HG03095 (cell line): ENCODE measurements around the gene RIMBP2.

Experiments used
- ATAC-seq: cut with Tn5 transposase; IDR thresholded peaks from one replicate; pipeline ENCODE4 v1.9.1; 2021; ENCODE audit warnings: moderate library complexity; ENCODE audit not compliant: unreplicated experiment

RIMBP2 gene

GRCh38 chr12:130448044-130448821 is 267.9 kb downstream of the RIMBP2 start:
- ATAC-seq, result no peak

- ATAC-seq, result no peak
These were observed 268.5 kb downstream of the RIMBP2 start for GRCh38 chr12:130447655-130447965.

- no peak for ATAC-seq
These were observed 269.0 kb downstream of the RIMBP2 start for GRCh38 chr12:130446846-130447654.

GRCh38 chr12:130444986-130445385 is 271.1 kb downstream of the RIMBP2 start:
- no peak for ATAC-seq

GRCh38 chr12:130444061-130444460 is 272.0 kb downstream of the RIMBP2 start:
- no peak for ATAC-seq

GRCh38 chr12:130441771-130442760 is 274.0 kb downstream of the RIMBP2 start:
- no peak for ATAC-seq

- no peak for ATAC-seq
These were observed 275.6 kb downstream of the RIMBP2 start for GRCh38 chr12:130440411-130441080.

- ATAC-seq, result no peak
These were observed 276.8 kb downstream of the RIMBP2 start for GRCh38 chr12:130439250-130439649.

GRCh38 chr12:130438711-130439110 is 277.4 kb downstream of the RIMBP2 start:
- no peak for ATAC-seq

- ATAC-seq, result no peak
These were observed 277.9 kb downstream of the RIMBP2 start for GRCh38 chr12:130438243-130438620.

GRCh38 chr12:130437555-130438242 is 278.4 kb downstream of the RIMBP2 start:
- no peak for ATAC-seq

- ATAC-seq, result no peak
These were observed 279.2 kb downstream of the RIMBP2 start for GRCh38 chr12:130436741-130437501.

GRCh38 chr12:130435826-130436225 is 280.3 kb downstream of the RIMBP2 start:
- no peak for ATAC-seq

- no peak for ATAC-seq
These were observed 280.8 kb downstream of the RIMBP2 start for GRCh38 chr12:130435331-130435730.

GRCh38 chr12:130434560-130434959 is 281.5 kb downstream of the RIMBP2 start:
- ATAC-seq, result no peak

GRCh38 chr12:130433834-130434233 is 282.3 kb downstream of the RIMBP2 start:
- ATAC-seq, result no peak

- no peak for ATAC-seq
These were observed 282.7 kb downstream of the RIMBP2 start for GRCh38 chr12:130433411-130433810.

- ATAC-seq, result no peak
These were observed 284.9 kb downstream of the RIMBP2 start for GRCh38 chr12:130431176-130431575.
